T-helper 2 cell treated with Interferon-gamma antibody and Interleukin-4, amounts not matched to agents 100 ng/mL and 5 ng/mL, for 36 hours (primary cell): Measurements from ENCODE around the gene HNRNPLL. TPM values are rescaled to one million over a fixed set of nuclear protein-coding genes. Genes with fewer than 3 reads are reported as not detected.

ENCODE experiments used
- intact Hi-C: fragments of 100-400 bp; cut with micrococcal nuclease; formaldehyde crosslinking; loops from one replicate; pipeline ENCODE4 v1.15.1; 2023
- total RNA-seq: library from RNA; stranded (reverse); gene quantifications from 2 replicates; pipeline ENCODE4 v1.2.3, GENCODE V29; 2022

HNRNPLL gene
- total RNA-seq, 1 donor from 2014 or later: 80.6 TPM

DNA sequence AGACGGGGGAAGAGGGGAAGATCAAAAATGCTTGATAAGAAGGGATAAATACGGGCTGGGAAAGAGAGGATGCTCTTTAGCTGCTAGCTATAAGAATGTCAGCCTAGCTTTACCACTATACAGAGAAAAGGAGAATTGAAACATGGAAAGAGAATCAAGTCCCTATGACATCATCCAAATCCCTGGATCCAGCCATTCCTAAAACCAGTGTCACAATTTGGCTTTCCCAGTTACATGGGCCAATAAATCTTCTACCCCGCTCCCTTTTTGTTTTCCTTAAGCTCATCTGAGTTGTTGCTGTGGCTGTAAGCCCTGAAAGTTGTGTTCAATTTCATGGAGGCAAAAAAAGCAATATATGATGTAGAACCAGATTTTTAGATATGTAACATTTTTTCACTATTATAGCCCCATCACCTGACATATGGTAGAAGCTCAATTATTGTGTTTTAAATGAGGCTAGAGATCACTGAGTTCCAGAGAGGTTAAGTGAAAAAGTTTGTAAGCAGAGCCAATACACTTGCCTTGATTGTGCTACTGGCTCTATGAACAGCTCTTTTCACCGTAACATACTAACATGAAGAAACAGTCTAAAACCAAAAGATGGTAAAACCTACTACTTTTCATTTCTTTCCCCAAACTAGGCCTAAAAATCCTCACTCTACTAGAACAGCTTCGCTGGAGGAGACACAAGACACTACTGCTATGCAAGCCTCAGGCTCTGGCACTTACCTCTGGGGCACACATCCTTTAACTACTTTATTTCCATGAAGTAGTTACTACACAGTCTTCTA, 4.3 kb downstream of the HNRNPLL start:
- intact Hi-C loops: no loop called here

DNA sequence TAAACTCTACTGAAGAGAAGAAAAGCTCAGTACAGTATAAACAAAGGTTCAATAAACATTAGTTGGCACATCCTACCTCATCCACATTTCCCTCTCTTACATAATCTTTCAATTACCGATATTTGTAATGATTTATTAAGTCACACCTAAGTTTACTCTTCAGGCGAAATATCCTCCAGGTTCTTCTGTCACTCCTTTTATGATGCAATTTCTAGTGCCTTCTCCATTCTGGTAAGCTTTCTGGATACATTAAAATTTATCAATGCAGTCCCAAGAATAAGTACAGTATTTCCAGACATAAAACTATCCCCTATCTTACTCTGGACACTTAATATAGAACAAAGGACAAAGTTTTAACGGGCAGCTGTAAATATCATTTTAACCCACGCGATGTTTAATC, 5.6 kb downstream of the HNRNPLL start:
- intact Hi-C loops: no loop called here

GRCh38 chr2:38596229-38596628, 6.5 kb downstream of the HNRNPLL start:
- intact Hi-C loops: no loop called here

GRCh38 chr2:38592951-38593350, 9.8 kb downstream of the HNRNPLL start:
- intact Hi-C loops: no loop called here

DNA sequence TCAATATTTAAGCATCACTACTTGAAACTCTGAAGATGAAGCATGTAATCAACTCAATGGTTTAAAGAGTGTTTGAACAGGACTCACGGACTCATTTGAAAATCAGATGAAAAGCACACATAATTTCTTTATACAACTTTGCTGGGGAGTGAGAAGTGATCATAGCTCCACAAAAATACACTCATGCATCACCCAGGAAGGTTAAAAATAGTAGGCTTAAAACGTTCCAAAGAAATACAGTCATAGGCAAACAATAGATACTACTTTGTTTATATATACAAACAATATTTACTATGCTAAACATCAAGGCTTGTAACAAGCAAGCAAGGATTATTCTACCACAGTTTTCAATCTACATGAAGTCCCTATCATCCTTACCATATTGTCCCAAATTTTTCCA, 11.6 kb downstream of the HNRNPLL start:
- intact Hi-C loops: no loop called here

GRCh38 chr2:38590053-38590452, 12.7 kb downstream of the HNRNPLL start:
- intact Hi-C loops: no loop called here

DNA sequence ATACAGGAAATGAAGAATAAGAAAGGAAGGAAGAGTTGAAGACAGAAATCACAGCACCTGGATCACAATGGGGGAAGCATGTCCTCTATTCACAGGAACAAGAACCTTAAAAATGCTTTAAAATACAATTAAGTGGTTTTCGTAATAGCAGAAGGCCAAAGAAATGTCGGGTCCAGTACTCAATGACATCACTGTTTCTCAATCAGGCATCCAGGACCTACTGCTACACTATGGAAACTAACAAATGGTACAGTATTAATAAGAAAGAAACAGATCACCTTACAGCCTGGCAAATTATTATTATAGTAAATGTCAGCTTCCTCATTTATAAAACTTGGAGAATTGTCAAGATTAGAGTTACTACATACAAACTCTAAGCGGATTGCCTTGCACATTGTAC, 15.8 kb downstream of the HNRNPLL start:
- intact Hi-C loops: no loop called here

DNA sequence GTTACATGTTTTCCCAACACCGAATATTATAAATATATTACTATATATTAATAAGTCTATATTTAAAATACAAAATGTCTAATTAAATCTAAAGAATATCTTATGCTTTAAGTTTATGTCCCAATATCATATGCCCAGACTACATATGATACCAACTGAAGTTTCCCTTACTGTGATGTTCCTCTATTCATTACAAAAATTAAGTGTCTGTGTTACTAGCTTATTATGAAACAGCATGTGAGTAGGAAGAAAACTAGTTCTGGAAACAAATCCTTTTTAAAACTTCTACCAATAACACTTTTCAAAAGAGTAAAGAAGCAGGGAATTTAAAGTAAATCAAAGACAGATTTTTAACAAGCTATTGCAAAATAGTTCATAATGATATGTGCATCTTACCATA, 17.8 kb downstream of the HNRNPLL start:
- intact Hi-C loops: loop anchor here (5.0 kb wide), 1 partner anchor 48 kb away; no protein-coding TSS in a partner anchor

GRCh38 chr2:38583994-38584393, 18.7 kb downstream of the HNRNPLL start:
- intact Hi-C loops: loop anchor here (5.0 kb wide), 1 partner anchor 47 kb away; no protein-coding TSS in a partner anchor

DNA sequence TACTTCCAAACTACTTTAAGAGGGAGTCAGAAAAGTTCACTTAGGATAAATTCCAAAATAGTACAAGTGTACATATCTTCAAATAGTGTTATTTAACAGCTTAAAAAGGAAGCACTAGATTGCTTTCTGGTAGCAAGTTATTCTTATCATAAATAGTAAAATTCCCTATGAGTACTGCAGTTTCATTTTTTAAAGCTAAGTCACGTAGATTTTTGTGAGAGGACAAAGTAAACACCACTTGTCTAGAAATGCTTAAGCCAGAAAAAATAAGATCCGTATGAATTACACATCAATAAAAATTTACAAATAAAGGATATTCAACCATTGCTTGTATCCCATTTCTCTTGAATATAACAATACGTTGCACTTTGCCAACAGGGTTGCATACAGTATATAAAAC, 19.2 kb downstream of the HNRNPLL start:
- intact Hi-C loops: loop anchor here (5.0 kb wide), 1 partner anchor 46 kb away; no protein-coding TSS in a partner anchor

DNA sequence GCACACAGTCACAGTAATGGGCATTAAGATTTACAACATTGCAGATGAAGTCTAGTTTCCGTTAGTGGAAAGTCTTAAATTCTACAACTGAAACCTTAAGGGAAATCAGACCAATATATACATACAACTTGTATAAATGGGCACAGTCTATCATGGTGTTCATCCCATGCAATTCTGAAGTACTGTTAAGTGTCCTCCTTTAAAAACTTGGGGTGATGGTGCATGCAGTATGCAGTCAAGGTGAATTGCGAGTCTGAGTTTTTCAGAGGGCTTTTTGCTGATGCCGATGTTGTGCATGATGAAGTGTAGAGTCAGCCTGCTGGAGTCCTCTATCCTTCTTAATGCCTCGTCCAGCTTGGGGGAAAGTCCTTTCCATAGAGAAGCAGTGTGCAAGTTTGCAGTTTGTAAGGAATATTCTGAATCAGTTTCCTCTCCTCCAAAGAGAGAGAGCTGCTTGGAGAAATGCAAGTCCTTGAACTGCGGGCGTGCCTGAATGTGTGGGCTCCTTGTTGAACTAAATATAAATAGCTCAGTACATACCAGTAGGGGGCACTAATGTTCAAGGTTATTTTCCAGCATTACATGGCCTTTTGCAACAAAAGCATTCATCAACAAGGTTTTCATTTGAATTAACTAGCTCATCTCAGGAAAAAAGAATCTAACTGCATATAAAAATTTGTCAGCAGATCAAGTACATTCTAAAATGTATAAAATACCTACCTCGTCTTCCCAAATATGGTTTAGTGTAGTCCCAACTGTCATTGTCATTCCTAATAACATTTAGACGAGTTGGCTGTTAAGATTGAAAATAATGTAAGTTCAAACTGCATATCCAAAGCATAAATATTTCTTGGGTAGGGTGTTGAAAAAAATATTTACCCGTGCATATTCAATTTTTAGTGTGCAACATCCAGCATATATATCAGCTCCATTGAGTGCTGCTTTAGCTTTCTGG, 21.3 kb downstream of the HNRNPLL start:
- intact Hi-C loops: loop anchor here (1.0 to 5.0 kb wide), 4 partner anchors 22 to 160 kb away; no protein-coding TSS in a partner anchor

DNA sequence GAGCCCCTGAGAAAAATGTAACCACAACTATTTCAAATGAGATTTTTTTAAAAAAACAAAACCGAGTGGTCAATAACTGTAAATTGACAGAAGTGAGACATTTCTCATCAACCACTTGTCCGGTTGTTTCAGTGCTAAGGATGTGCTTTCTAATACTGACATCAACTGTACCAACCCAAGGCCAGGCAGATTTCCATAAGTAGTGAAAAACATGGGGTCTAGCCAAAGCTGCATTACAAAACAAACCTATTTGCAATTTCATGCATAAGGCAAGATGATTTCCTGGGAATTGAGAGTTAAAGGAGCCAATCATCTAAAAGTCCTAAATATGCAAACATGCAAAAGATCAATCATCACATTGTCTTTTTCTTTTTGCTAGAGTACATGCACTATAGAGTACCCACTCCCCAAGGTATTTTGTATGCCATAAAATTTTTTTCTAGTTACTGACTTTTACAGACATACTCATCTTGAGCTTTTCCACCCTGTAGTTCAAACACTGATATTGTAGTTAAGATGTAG, 22.6 kb downstream of the HNRNPLL start:
- intact Hi-C loops: loop anchor here (5.0 kb wide), 1 partner anchor 43 kb away; no protein-coding TSS in a partner anchor

GRCh38 chr2:38578832-38579231, 23.9 kb downstream of the HNRNPLL start:
- intact Hi-C loops: no loop called here

- intact Hi-C loops: no loop called here
Measured at GRCh38 chr2:38574278-38574677, 28.4 kb downstream of the HNRNPLL start.

DNA sequence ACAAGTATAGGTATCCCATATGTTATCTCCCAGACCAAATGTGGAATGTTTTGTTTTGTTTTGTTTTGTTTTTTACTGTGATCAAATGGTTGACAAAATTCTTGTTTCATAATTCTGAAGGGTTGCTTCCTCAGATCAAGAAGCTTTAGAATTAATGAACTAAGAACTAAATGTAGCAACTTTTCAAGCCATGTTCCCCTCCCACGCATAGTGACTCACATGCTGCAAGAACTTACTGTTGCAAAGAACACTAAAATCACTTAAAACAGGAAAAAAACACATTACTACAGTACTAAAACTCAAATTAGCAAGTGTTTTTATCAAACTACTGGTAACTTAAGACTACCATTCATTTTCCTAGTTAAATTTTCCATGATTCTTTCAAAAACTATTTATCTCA, 30.6 kb downstream of the HNRNPLL start:
- intact Hi-C loops: no loop called here

- intact Hi-C loops: no loop called here
Measured at GRCh38 chr2:38571193-38571592, 31.5 kb downstream of the HNRNPLL start.

DNA sequence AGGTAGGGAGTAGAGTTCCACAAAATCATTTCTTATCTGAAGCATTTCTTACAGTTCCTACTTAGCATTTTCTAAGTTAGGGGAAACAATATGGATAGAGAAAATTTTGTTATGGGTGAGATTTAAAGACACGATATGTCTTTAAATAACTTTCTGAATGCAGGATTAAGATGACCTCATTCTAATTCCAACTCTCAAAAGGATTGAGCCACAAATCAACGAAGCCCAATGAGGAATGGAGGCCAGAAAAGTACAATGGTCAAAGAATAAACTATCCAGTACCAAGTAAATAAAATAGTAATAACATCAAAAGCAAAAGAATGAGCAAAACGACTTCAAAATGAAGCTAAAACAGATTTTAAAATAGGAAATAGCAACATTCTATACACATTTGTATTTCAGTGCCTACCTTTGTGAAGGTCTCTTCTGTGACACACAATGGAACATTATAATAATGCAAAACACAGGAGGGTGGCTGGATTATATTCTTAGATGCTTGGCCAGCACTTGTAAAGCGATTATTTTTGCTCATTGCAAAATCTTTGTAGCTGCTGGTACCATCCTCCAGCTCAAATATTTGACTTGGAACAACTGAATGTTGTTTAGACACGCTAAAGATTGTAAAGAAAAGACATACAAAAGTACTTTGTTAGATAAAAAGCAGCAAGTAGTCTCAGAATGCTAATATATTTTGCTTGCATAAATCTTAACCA, 33.8 kb downstream of the HNRNPLL start:
- intact Hi-C loops: no loop called here

- intact Hi-C loops: no loop called here
Measured at GRCh38 chr2:38565333-38565732, 37.4 kb downstream of the HNRNPLL start.

DNA sequence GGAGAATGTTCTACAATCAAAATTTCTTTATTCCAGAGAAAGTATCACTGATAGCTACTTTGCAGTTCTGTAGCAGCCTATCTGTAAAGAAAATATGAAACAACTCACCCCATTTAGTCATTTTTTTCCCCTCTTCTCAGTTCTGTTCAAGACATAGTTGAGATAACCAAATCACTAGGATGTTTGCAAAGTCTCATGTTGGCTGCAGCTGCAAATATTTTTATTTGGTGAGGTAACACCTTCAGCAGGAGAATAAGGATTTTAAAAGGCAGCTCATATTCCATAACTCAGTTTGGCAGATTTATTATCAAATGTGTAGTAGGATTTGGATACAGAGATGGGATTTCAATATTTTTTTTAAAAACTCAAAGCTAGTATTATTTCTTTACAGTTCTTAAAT, 41.0 kb downstream of the HNRNPLL start:
- intact Hi-C loops: no loop called here

- intact Hi-C loops: no loop called here
Measured at GRCh38 chr2:38560092-38560491, 42.6 kb downstream of the HNRNPLL start.

GRCh38 chr2:38557981-38558380, 44.7 kb downstream of the HNRNPLL start:
- intact Hi-C loops: no loop called here
